GM18499 (cell line): ENCODE results near the gene TAF11L13.

Experiments used
- ATAC-seq: cut with Tn5 transposase; IDR thresholded peaks from one replicate; pipeline ENCODE4 v1.9.1; 2021; ENCODE audit warnings: moderate number of reproducible peaks; ENCODE audit not compliant: insufficient read depth, unreplicated experiment

The TAF11L13 gene

GRCh38 chr5:17678751-17679324 lies 47.0 kb downstream of the TAF11L13 start:
- no peak for ATAC-seq

GRCh38 chr5:17679597-17680203 lies 47.8 kb downstream of the TAF11L13 start:
- no peak for ATAC-seq

- no peak for ATAC-seq
Observed at GRCh38 chr5:17680737-17681136, 48.8 kb downstream of the TAF11L13 start.
